ENCODE data around the gene OR1I1. TPM values are rescaled to one million over a fixed set of nuclear protein-coding genes. Genes with fewer than 3 reads are reported as not detected.
"Not testable (repeated sequence)": the region's sequence is repeated elsewhere in the genome, so short reads cannot be mapped to it uniquely, and the experiment has no call there.

The OR1I1 gene
- polyA plus RNA-seq = not detected

- Mint-ChIP-seq H3K9me3 (peaks cover 0 to 10% (median 0%) of the 10 kb centered on the region in 3 donors), H3K27ac (no peak within 1 kb of the TSS), H3K4me3 (no peak within 1 kb of the TSS)
These were observed at the start of gene OR1I1 for GRCh38 chr19:15081911-15082310. TSS of gene OR1I1 (plus strand) at chr19:15082211. CDS start at chr19:15087066, 4,855 bp downstream.

GRCh38 chr19:15035795-15036311, 46.2 kb upstream of the OR1I1 start:
- no peaks in the 10 kb centered on the region for H3K36me3 Mint-ChIP-seq
- peaks cover 0 to 7% (median 3%) of the 10 kb centered on the region in 3 donors for H3K9me3 Mint-ChIP-seq
- no peak overlapping the region for H3K27ac Mint-ChIP-seq
- H3K27me3 Mint-ChIP-seq = peaks cover 18% of the 10 kb centered on the region
- H3K4me1 Mint-ChIP-seq = peaks cover 0 to 3% (median 0%) of the 10 kb centered on the region in 3 donors
- no peak overlapping the region for H3K4me3 Mint-ChIP-seq

More at GRCh38 chr19:15081911-15082310, at the start of gene OR1I1:
- peaks cover 0 to 2% (median 0%) of the 10 kb centered on the region in 3 donors for H3K4me1 Mint-ChIP-seq
- H3K36me3 Mint-ChIP-seq = peaks cover 2% of the 10 kb centered on the region
- H3K27me3 Mint-ChIP-seq = peaks cover 16% of the 10 kb centered on the region

- Mint-ChIP-seq H3K9me3 (no peaks in the 10 kb centered on the region), H3K27me3 (peaks cover 14% of the 10 kb centered on the region), H3K4me1 (peaks cover 0 to 3% (median 0%) of the 10 kb centered on the region in 3 donors), H3K27ac (no peak overlapping the region), H3K36me3 (no peaks in the 10 kb centered on the region), H3K4me3 (no peak overlapping the region)
These were observed 44.4 kb upstream of the OR1I1 start for GRCh38 chr19:15037586-15037985.

GRCh38 chr19:15038294-15038693, 43.7 kb upstream of the OR1I1 start:
- H3K36me3 Mint-ChIP-seq = no peaks in the 10 kb centered on the region

GRCh38 chr19:15042003-15042402, 40.0 kb upstream of the OR1I1 start:
- no peak overlapping the region for H3K27ac Mint-ChIP-seq
- peaks cover 0 to 3% (median 2%) of the 10 kb centered on the region in 3 donors for H3K9me3 Mint-ChIP-seq
- H3K4me3 Mint-ChIP-seq = no peak overlapping the region
- H3K27me3 Mint-ChIP-seq = peaks cover 15% of the 10 kb centered on the region
- H3K36me3 Mint-ChIP-seq = no peaks in the 10 kb centered on the region
- H3K4me1 Mint-ChIP-seq = peaks cover 0 to 2% (median 0%) of the 10 kb centered on the region in 3 donors

More at GRCh38 chr19:15038294-15038693, 43.7 kb upstream of the OR1I1 start:
- no peaks in the 10 kb centered on the region for H3K9me3 Mint-ChIP-seq
- no peak overlapping the region for H3K27ac Mint-ChIP-seq
- peaks cover 0 to 3% (median 0%) of the 10 kb centered on the region in 3 donors for H3K4me1 Mint-ChIP-seq
- H3K4me3 Mint-ChIP-seq = no peak overlapping the region
- H3K27me3 Mint-ChIP-seq = peaks cover 14% of the 10 kb centered on the region

- Mint-ChIP-seq H3K9me3 (peaks cover 0 to 3% (median 2%) of the 10 kb centered on the region in 3 donors), H3K36me3 (no peaks in the 10 kb centered on the region), H3K27me3 (peaks cover 15% of the 10 kb centered on the region), H3K4me1 (no peaks in the 10 kb centered on the region), H3K27ac (no peak overlapping the region), H3K4me3 (no peak overlapping the region)
These were observed 39.2 kb upstream of the OR1I1 start for GRCh38 chr19:15042826-15043225.

GRCh38 chr19:15045506-15045905, 36.5 kb upstream of the OR1I1 start:
- no peaks in the 10 kb centered on the region for H3K4me1 Mint-ChIP-seq
- H3K27ac Mint-ChIP-seq = no peak overlapping the region
- no peaks in the 10 kb centered on the region for H3K36me3 Mint-ChIP-seq
- peak overlapping the region in 1 of 4 donors; percentile 20 for H3K4me3 Mint-ChIP-seq
- peaks cover under 1 to 3% (median 2%) of the 10 kb centered on the region in 3 donors for H3K9me3 Mint-ChIP-seq
- peaks cover 15% of the 10 kb centered on the region for H3K27me3 Mint-ChIP-seq

GRCh38 chr19:15047680-15048079, 34.3 kb upstream of the OR1I1 start:
- peaks cover 4 to 7% (median 7%) of the 10 kb centered on the region in 3 donors for H3K9me3 Mint-ChIP-seq
- H3K4me3 Mint-ChIP-seq = no peak overlapping the region
- no peak overlapping the region for H3K27ac Mint-ChIP-seq
- H3K36me3 Mint-ChIP-seq = no peaks in the 10 kb centered on the region
- H3K27me3 Mint-ChIP-seq = peaks cover 15% of the 10 kb centered on the region
- no peaks in the 10 kb centered on the region for H3K4me1 Mint-ChIP-seq

- no peaks in the 10 kb centered on the region for H3K4me1 Mint-ChIP-seq
- peaks cover 15% of the 10 kb centered on the region for H3K27me3 Mint-ChIP-seq
- no peak overlapping the region for H3K4me3 Mint-ChIP-seq
- H3K9me3 Mint-ChIP-seq = peaks cover 4 to 7% (median 7%) of the 10 kb centered on the region in 3 donors
- H3K36me3 Mint-ChIP-seq = no peaks in the 10 kb centered on the region
- no peak overlapping the region for H3K27ac Mint-ChIP-seq
These were observed 33.9 kb upstream of the OR1I1 start for GRCh38 chr19:15048128-15048527.

- Mint-ChIP-seq H3K27ac (peak within 1 kb of the TSS in 1 of 3 donors; percentile 65), H3K27me3 (peaks cover 15% of the 10 kb centered on the region), H3K36me3 (no peaks in the 10 kb centered on the region), H3K9me3 (peaks cover 4 to 7% (median 7%) of the 10 kb centered on the region in 3 donors), H3K4me3 (peak within 1 kb of the TSS in 1 of 4 donors; percentile 8), H3K4me1 (no peaks in the 10 kb centered on the region)
These were observed 33.0 kb upstream of the OR1I1 start, which contains the start of gene CASP14 for GRCh38 chr19:15048885-15049541. TSS of gene CASP14 (plus strand) at chr19:15049480. CDS start at chr19:15052252, 2,772 bp downstream.

GRCh38 chr19:15050639-15051038, 31.4 kb upstream of the OR1I1 start:
- no peak overlapping the region for H3K27ac Mint-ChIP-seq
- H3K4me3 Mint-ChIP-seq = no peak overlapping the region
- H3K27me3 Mint-ChIP-seq = peaks cover 9% of the 10 kb centered on the region
- H3K9me3 Mint-ChIP-seq = peaks cover 4 to 6% (median 5%) of the 10 kb centered on the region in 3 donors
- no peaks in the 10 kb centered on the region for H3K4me1 Mint-ChIP-seq
- H3K36me3 Mint-ChIP-seq = no peaks in the 10 kb centered on the region

GRCh38 chr19:15062036-15062435, 20.0 kb upstream of the OR1I1 start:
- H3K9me3 Mint-ChIP-seq = peaks cover 0 to 11% (median 9%) of the 10 kb centered on the region in 3 donors
- no peaks in the 10 kb centered on the region for H3K4me1 Mint-ChIP-seq
- H3K27me3 Mint-ChIP-seq = peaks cover 15% of the 10 kb centered on the region
- H3K27ac Mint-ChIP-seq = peak overlapping the region in 1 of 3 donors; percentile 36
- H3K36me3 Mint-ChIP-seq = no peaks in the 10 kb centered on the region
- H3K4me3 Mint-ChIP-seq = no peak overlapping the region

- H3K4me3 Mint-ChIP-seq, H3K4me1 Mint-ChIP-seq, H3K36me3 Mint-ChIP-seq, H3K27ac Mint-ChIP-seq, H3K27me3 Mint-ChIP-seq, H3K9me3 Mint-ChIP-seq: not testable (repeated sequence)
These were observed 11.6 kb upstream of the OR1I1 start for GRCh38 chr19:15070386-15070785.

GRCh38 chr19:15072930-15073647, 8.9 kb upstream of the OR1I1 start:
- H3K36me3 Mint-ChIP-seq = no peaks in the 10 kb centered on the region
- H3K4me1 Mint-ChIP-seq = no peaks in the 10 kb centered on the region
- peaks cover 0 to 2% (median 0%) of the 10 kb centered on the region in 3 donors for H3K9me3 Mint-ChIP-seq
- peaks cover 8% of the 10 kb centered on the region for H3K27me3 Mint-ChIP-seq
- H3K4me3 Mint-ChIP-seq = no peak overlapping the region
- H3K27ac Mint-ChIP-seq = peak overlapping the region in 1 of 3 donors; percentile 90

GRCh38 chr19:15074371-15074770, 7.6 kb upstream of the OR1I1 start:
- H3K4me1 Mint-ChIP-seq = no peaks in the 10 kb centered on the region
- peaks cover 8% of the 10 kb centered on the region for H3K27me3 Mint-ChIP-seq
- peaks cover 0 to 4% (median 0%) of the 10 kb centered on the region in 3 donors for H3K9me3 Mint-ChIP-seq
- no peak overlapping the region for H3K4me3 Mint-ChIP-seq
- no peak overlapping the region for H3K27ac Mint-ChIP-seq
- H3K36me3 Mint-ChIP-seq = peaks cover 2% of the 10 kb centered on the region
